ENCODE measurements around the gene SMIM1.

SMIM1 gene

DNA sequence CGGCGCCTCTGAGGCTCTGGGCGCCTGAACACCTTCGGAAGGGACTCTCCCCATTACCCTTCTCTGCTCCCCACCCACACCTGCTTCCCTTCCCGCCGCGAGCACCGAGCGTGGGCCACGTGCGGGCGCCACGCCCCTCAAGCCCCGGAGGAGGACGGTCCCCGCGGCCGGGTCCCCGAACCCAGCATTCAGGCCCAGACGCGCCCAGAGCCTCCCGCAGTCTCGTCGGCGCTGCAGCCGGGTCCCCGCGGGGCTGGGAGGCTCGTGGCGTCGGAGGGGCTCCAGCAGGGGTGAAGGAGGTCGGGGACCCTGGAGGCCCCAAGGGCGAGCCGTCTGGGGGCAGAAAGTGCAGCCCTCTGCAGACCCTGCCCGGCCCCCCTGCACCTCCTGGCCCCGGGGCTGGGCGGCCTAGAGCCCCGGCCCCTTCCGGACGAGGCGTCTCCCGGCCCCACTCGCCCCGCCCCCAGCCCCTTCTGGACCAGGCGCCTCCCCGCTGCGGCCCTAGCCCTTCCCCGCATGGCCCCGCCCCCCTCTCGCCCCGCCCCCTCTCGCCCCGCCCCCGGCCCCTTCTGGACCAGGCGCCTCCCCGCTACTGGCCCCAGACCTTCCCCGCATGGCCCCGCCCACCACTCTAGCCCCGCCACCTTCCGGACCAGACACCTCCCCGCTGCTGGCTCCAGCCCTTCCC is 378 bp upstream of the SMIM1 start:
- TF ChIP-seq, protein P1, sequence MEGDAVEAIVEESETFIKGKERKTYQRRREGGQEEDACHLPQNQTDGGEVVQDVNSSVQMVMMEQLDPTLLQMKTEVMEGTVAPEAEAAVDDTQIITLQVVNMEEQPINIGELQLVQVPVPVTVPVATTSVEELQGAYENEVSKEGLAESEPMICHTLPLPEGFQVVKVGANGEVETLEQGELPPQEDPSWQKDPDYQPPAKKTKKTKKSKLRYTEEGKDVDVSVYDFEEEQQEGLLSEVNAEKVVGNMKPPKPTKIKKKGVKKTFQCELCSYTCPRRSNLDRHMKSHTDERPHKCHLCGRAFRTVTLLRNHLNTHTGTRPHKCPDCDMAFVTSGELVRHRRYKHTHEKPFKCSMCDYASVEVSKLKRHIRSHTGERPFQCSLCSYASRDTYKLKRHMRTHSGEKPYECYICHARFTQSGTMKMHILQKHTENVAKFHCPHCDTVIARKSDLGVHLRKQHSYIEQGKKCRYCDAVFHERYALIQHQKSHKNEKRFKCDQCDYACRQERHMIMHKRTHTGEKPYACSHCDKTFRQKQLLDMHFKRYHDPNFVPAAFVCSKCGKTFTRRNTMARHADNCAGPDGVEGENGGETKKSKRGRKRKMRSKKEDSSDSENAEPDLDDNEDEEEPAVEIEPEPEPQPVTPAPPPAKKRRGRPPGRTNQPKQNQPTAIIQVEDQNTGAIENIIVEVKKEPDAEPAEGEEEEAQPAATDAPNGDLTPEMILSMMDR (IDR thresholded peaks at IDR 0.05; ENCODE audit: low read depth, low read length) = no peak
- peak; percentile 58 to 88 for DNase-seq (ENCODE audit: low read depth in 2 of 2)
- peak overlapping the region; percentile 51 to 52 for H3K4me3 ChIP-seq (replicated peaks in 1 of 2; ENCODE audit: low read depth in 2 of 2, low read length in 2 of 2)

DNA sequence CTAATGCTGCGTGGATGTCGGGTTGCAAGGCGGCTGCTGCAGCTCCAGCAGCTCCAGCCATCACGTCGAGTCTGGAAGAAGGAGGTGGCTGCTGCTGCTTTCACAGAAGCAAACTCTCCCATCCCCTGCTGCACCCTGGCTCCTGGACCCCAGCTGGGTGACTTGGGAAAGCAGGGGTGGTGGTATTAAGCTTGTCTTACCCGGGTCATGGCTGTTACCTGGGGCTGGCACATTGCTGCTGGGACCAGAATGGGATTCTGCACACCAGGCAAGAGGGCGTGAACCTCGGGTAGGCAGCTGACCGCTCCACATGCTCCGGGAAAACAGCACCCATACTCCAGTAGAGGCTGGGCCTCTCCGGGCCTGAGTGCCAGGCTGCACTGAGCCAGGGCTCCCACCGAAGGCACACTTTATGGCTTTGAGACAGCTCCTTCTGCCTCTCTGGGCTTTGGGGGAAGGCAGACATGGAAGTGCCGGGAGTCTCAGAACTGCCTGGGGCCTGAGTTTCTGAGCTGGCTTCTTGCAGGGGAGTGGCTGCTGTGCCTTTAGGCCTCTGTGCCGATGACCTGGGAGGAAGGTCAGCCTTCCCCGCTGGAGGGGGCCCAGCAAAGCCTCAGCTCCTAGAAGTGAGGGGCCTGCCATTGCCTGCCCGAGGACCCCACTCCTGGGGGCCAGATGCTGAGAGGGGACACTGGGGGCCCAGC is 1.2 kb downstream of the SMIM1 start:
- peak overlapping the region in 1 of 2 donors; percentile 46 for H3K4me3 ChIP-seq (replicated peaks in 1 of 2; ENCODE audit: low read depth in 2 of 2, low read length in 2 of 2)
- TF ChIP-seq, protein P1 (IDR thresholded peaks at IDR 0.05; ENCODE audit: low read depth, low read length) = no peak
- no peak for DNase-seq (ENCODE audit: low read depth in 2 of 2)

DNA sequence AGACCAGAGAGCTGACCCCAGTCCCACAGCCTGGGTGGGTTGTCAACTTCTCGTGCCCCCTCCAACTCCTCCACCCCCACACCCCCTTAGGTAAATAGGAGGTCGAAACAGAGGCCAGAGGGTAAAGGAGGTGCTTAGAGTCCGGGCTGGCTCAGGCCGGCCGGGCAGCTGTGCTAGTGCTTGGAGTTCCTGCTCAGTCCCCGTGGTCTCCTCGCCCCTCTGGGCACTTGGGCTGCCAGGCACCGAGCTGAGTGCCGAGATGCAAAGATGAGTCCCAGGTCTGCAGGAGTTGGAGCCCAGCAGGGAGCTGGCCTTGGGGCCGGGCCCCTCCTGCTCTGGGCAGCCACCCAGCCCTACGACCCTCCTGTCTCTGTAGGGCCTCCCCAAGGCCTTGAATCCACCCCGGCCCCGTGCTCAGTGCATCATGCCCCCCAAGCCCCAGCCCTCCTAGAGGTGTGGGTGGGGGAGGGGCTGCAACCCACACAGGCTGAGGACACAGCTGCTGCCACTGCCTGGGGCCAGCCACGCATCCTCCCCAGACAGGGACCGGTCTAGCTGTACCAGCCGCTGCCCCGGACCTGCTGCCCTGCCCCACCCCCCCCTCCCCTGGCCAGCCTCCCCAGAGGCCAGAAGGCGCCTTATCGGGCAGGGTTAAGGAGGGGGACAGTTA is 1.9 kb downstream of the SMIM1 start:
- TF ChIP-seq, protein P1 (IDR thresholded peaks at IDR 0.05; ENCODE audit: low read depth, low read length) = no peak
- no peak overlapping the region for H3K4me3 ChIP-seq (replicated peaks in 1 of 2; ENCODE audit: low read depth in 2 of 2, low read length in 2 of 2)
- no peak for DNase-seq (ENCODE audit: low read depth in 2 of 2)

DNA sequence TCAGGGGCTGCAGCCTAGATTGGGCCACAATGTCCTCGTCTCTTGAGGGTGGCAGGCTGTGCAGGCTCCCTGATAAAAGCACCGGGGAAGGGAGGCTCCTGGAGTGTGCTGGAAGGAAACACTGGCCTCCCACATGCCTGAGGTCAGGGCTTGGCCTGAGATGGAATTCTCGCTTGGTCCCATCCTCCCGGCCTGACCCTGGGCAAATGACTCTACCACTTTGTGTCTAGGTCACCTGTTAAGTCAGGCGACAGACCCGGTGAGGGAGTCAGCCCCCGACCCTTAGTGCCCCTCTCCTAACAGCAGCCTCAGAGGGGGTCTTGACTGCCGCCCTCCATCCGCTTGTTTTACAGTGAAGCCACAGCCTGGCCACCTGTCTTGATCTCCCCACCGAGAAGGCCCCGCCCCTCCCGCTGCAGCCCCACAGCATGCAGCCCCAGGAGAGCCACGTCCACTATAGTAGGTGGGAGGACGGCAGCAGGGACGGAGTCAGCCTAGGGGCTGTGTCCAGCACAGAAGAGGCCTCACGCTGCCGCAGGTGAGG is 2.5 kb downstream of the SMIM1 start:
- TF ChIP-seq, protein P1 (IDR thresholded peaks at IDR 0.05; ENCODE audit: low read depth, low read length) = no peak
- no peak overlapping the region for H3K4me3 ChIP-seq (replicated peaks in 1 of 2; ENCODE audit: low read depth in 2 of 2, low read length in 2 of 2)
- DNase-seq (ENCODE audit: low read depth in 2 of 2) = peak in 1 of 2 donors; percentile 32

DNA sequence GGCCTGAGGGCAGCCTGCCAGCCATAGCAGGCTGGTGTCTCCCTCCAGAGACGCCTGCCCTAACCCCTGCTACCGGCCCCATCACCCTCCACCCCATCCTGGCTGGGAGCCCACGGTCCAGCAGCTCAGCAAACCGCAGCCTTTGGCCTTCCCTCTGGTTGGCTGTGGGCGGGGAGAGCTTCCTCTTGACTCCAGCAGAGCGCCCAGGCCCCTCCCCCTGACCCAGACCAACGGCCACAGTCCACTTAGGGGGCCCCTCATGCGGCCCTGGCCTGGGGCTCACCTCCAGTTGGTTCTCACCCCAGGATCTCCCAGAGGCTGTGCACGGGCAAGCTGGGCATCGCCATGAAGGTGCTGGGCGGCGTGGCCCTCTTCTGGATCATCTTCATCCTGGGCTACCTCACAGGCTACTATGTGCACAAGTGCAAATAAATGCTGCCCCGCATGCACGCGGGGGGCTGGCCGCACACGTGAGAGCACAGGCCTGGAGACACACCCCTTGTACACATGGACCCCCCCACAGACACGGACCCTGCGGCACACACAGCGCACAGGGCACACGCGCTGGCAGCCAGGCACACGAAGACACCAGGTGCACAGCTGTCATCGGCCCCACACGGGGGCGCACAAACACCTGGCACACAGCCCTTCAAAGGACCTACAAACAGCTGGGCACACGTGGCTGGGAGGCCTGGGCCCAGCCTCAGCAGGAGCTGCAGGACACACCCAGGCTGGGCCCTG is 3.1 kb downstream of the SMIM1 start:
- DNase-seq (ENCODE audit: low read depth in 2 of 2) = peak; percentile 51 to 78
- no peak overlapping the region for H3K4me3 ChIP-seq (replicated peaks in 1 of 2; ENCODE audit: low read depth in 2 of 2, low read length in 2 of 2)
- TF ChIP-seq, protein P1 (IDR thresholded peaks at IDR 0.05; ENCODE audit: low read depth, low read length) = no peak

DNA sequence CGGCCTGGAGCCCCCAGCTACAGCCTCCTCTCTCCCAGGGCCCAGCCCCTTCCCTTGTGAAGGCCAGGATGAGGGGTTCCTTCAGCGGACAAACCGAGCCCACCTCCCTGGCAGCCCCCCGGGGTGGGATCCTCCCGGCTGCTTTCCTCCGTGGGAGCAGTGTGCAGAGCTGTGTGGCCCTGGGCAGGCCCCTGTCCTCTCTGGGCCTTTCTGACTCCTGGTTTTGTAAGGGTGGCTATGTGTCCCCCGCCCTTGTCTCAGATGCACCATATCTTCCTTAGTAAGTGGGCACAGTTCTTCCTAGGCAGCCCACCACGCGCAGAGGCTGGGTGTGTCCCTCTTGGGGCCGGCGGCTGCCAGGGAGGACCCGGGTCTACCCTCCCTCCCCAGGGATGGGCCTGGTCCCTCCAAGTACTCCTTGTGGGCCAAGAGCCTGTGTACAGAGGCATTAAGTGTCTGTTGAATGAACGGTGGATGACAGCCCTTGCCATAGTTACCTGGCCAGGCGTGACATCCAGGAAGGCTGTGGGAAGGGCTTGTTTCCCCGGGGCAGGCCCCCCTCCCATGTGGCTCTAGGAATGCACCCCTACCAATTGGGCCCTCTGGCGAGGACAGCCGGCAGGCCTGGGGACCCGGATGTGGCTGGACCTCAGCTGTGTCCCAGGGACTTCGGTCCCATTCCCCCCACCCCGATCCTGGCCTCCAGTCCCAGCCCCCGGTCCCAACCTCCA is 3.8 kb downstream of the SMIM1 start:
- DNase-seq (ENCODE audit: low read depth in 2 of 2) = no peak
- no peak overlapping the region for H3K4me3 ChIP-seq (replicated peaks in 1 of 2; ENCODE audit: low read depth in 2 of 2, low read length in 2 of 2)
- TF ChIP-seq, protein P1 (IDR thresholded peaks at IDR 0.05; ENCODE audit: low read depth, low read length) = no peak

All from cardiac fibroblast (primary cell).